WERI-Rb-1 (cell line): ENCODE results near the gene ABHD14A.
A peak's percentile ranks its signal among the peaks of the same experiment; 100 is the strongest.

Experiments
- DNase-seq: peaks from one replicate; pipeline ENCODE4 v3.0.0-alpha.2; 2020
- H3K27ac ChIP-seq: fragments of 250-450 bp; sonication (Bioruptor Pico); 2 replicates; pipeline ENCODE4 v1.5.1; 2020; ENCODE audit warnings: mild to moderate bottlenecking, moderate library complexity
- H3K27me3 ChIP-seq: fragments of 250-450 bp; sonication (Bioruptor Pico); 2 replicates; pipeline ENCODE4 v1.5.1; 2021; ENCODE audit warnings: mild to moderate bottlenecking, low read depth, moderate library complexity; ENCODE audit not compliant: insufficient read depth, severe bottlenecking
- H3K36me3 ChIP-seq: fragments of 250-450 bp; sonication (Bioruptor Pico); 2 replicates; pipeline ENCODE4 v1.5.1; 2020; ENCODE audit warnings: mild to moderate bottlenecking, moderate library complexity
- H3K4me3 ChIP-seq: 2 replicates; pipeline ENCODE4 v1.5.1; 2011; ENCODE audit warnings: low read depth, mild to moderate bottlenecking, control low read depth, low read length
- H3K9me3 ChIP-seq: fragments of 250-450 bp; sonication (Bioruptor Pico); 2 replicates; pipeline ENCODE4 v1.5.1; 2021; ENCODE audit warnings: mild to moderate bottlenecking, moderate library complexity; ENCODE audit not compliant: severe bottlenecking
- CTCF ChIP-seq: IDR thresholded peaks from 2 replicates; pipeline ENCODE4 v1.5.1; 2011; ENCODE audit warnings: low read depth, mild to moderate bottlenecking, control low read depth, inconsistent platforms, low read length

Gene ABHD14A

GRCh38 chr3:52006017-52006819, 31.4 kb downstream of the ABHD14A start:
- Histone ChIP-seq H3K9me3 (no peaks in the 10 kb centered on the region), H3K27ac (peak overlapping the region; percentile 61), H3K4me3 (peak overlapping the region; percentile 27), H3K36me3 (no peaks in the 10 kb centered on the region), H3K27me3 (peaks cover 2% of the 10 kb centered on the region)
- TF ChIP-seq CTCF = no peak
- no peak for DNase-seq

- H3K36me3 ChIP-seq = no peaks in the 10 kb centered on the region
- H3K27me3 ChIP-seq = peaks cover 2% of the 10 kb centered on the region
- no peak overlapping the region for H3K4me3 ChIP-seq
- no peak overlapping the region for H3K27ac ChIP-seq
- no peaks in the 10 kb centered on the region for H3K9me3 ChIP-seq
- no peak for TF ChIP-seq CTCF
- no peak for DNase-seq
Observed at GRCh38 chr3:52006820-52007133, 31.9 kb downstream of the ABHD14A start.

- Histone ChIP-seq H3K4me3 (no peak overlapping the region), H3K36me3 (no peaks in the 10 kb centered on the region), H3K9me3 (no peaks in the 10 kb centered on the region), H3K27ac (no peak overlapping the region), H3K27me3 (no peaks in the 10 kb centered on the region)
- TF ChIP-seq CTCF = no peak
- DNase-seq = no peak
Observed at GRCh38 chr3:52007291-52007690, 32.4 kb downstream of the ABHD14A start.

GRCh38 chr3:52010431-52010830, 35.6 kb downstream of the ABHD14A start:
- DNase-seq = peak; percentile 43
- TF ChIP-seq CTCF = no peak
- Histone ChIP-seq H3K27me3 (no peaks in the 10 kb centered on the region), H3K36me3 (no peaks in the 10 kb centered on the region), H3K4me3 (no peak overlapping the region), H3K9me3 (no peaks in the 10 kb centered on the region), H3K27ac (no peak overlapping the region)

- Histone ChIP-seq H3K36me3 (no peaks in the 10 kb centered on the region), H3K4me3 (no peak overlapping the region), H3K27ac (no peak overlapping the region), H3K9me3 (no peaks in the 10 kb centered on the region), H3K27me3 (no peaks in the 10 kb centered on the region)
- no peak for DNase-seq
- no peak for TF ChIP-seq CTCF
Observed at GRCh38 chr3:52012699-52013098, 37.8 kb downstream of the ABHD14A start.
